Fibroblast of villous mesenchyme (primary cell): ENCODE data around the gene SMU1. TPM values are rescaled to one million over a fixed set of nuclear protein-coding genes. Genes with fewer than 3 reads are reported as not detected.

Experiments
- DNase-seq: peaks from one replicate; pipeline ENCODE4 v3.0.0-alpha.2; 2010; ENCODE audit warnings: low read depth
- H3K4me3 ChIP-seq: 2 replicates; pipeline ENCODE4 v1.5.1; 2011; ENCODE audit warnings: low read depth, mild to moderate bottlenecking, low read length
- total RNA-seq: library from RNA; depleted of rRNA; stranded (reverse); fragments of >200 nt; gene quantifications from 2 replicates; pipeline ENCODE4 v1.2.3, GENCODE V29; 2012
- TF ChIP-seq, protein P1 (sequence below): IDR thresholded peaks from 2 replicates; pipeline ENCODE4 v1.5.1; 2012; ENCODE audit warnings: low read depth, mild to moderate bottlenecking, low read length; ENCODE audit not compliant: insufficient read depth

Gene SMU1
- total RNA-seq, 1 donor: 42.7 TPM

DNA sequence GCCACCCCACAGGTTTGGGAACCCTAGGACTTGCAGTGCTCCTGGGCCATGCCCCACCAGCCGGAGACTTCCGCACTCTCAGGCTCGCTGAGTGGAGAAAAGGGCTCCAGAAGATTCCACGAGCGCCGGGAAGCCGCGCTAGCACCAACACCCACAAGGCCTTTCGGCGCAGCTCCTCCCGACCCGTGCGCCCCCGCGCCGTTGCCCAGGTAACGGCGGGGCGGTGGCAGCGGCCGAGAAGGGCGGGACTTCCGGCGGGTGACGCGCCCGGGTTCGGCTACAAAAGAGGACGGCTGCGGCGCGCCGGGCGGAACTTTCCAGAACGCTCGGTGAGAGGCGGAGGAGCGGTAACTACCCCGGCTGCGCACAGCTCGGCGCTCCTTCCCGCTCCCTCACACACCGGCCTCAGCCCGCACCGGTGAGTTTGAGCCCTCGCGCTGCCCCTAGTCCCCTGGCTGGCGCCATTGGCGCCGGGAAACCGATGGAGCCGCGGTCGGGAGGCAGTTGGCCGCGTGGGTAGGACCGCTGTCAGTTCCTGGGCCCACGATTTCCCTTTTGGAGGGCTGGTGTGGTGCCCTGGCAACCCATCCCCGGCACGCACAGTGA lies 51.4 kb downstream of the SMU1 start, which contains the start of gene DNAJA1:
DNAJA1 (plus strand) TSS at position 308 of the 606 bp plus-strand sequence. CDS start 1,212 bp downstream, outside the sequence.
- peak; percentile 95 for DNase-seq
- TF ChIP-seq, protein P1, sequence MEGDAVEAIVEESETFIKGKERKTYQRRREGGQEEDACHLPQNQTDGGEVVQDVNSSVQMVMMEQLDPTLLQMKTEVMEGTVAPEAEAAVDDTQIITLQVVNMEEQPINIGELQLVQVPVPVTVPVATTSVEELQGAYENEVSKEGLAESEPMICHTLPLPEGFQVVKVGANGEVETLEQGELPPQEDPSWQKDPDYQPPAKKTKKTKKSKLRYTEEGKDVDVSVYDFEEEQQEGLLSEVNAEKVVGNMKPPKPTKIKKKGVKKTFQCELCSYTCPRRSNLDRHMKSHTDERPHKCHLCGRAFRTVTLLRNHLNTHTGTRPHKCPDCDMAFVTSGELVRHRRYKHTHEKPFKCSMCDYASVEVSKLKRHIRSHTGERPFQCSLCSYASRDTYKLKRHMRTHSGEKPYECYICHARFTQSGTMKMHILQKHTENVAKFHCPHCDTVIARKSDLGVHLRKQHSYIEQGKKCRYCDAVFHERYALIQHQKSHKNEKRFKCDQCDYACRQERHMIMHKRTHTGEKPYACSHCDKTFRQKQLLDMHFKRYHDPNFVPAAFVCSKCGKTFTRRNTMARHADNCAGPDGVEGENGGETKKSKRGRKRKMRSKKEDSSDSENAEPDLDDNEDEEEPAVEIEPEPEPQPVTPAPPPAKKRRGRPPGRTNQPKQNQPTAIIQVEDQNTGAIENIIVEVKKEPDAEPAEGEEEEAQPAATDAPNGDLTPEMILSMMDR: no peak
- H3K4me3 ChIP-seq: peak within 1 kb of the TSS; percentile 96

GRCh38 chr9:33024126-33024965 lies 52.1 kb downstream of the SMU1 start:
- TF ChIP-seq, protein P1: no peak
- peak overlapping the region; percentile 96 for H3K4me3 ChIP-seq
- DNase-seq: peak; percentile 56

DNA sequence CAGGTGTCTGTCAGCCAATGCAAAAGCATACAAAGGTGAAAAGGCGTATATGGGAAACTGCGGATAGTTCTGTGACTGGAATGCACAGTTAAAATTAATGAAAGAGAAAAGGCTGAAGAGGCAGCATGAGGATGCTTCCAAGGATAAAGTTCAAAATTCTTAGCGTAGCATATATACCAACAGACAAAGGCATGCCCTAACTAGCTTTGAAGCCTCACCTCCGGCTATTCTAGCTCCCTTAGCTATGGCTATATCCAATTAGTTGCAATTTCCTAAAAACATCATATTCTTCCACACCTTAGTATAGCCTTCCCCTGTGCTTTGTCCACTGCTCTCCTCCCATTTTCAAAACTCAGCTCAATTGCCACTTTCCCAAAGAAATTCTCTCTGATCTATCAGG lies 52.8 kb downstream of the SMU1 start:
- TF ChIP-seq, protein P1: no peak
- H3K4me3 ChIP-seq: peak overlapping the region; percentile 96
- DNase-seq: no peak

DNA sequence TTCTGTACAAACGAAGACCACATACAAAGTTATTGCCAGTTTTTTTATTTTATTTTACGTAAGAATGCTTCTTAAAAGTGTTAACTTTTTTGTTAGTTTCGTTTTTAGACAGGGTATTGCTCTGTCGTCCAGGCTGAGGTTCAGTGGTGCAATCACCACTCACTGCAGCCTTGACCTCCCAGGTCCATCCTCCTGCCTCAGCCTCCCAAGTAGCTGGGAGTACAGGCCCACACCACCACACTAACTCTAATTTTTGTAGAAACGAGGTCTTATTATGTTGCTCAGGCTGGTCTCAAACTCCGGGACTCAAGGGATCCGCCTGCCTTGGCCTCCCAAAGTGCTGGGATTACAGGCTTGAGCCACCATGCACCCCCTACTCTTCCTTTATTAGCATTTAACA lies 53.7 kb downstream of the SMU1 start:
- DNase-seq: no peak
- TF ChIP-seq, protein P1: no peak
- no peak overlapping the region for H3K4me3 ChIP-seq

DNA sequence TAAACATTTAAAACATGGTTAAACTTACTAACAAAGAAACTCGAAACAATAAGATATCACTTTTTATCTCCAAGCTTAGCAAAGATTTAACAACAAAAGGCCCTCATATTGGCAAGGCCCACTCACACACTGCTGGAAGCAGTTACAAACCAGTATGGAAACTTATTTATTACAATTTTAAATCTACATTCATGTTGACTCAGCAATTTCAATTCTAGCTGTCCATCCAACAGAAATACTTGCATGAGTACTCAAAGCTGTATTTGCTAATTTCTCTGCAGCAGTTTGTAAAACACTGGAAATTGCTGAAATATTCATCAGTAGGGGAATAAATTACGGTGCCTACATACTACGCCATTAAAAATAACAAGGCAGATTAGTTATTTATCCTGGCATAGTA lies 54.2 kb downstream of the SMU1 start:
- H3K4me3 ChIP-seq: no peak overlapping the region
- TF ChIP-seq, protein P1: no peak
- no peak for DNase-seq

DNA sequence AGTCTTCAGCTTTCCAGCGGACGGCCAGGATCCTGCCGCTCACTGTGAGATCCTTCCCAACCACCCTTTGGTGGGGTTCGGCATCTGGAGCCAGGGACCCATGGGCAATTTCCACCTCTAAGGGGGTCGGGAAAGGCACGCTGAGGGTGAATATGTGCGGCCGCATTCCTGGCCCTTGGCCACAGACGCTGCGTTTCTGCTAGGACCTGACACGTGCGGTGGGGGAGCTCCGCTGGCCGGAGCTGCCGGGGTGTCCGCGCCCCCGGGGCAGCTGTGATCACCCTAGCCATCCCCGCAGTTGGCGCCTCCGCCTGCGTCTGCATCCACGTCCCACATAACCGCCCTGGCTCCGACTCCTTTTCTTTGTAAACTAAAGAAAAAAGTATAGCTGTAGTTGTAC lies 56.7 kb downstream of the SMU1 start:
- H3K4me3 ChIP-seq: no peak overlapping the region
- TF ChIP-seq, protein P1: no peak
- DNase-seq: no peak
